GM21390 (cell line): Measurements from ENCODE around the gene CPT1B.

ENCODE experiments used
- ATAC-seq: cut with Tn5 transposase; IDR thresholded peaks from one replicate; pipeline ENCODE4 v1.9.1; 2021; ENCODE audit not compliant: unreplicated experiment

The CPT1B gene

DNA sequence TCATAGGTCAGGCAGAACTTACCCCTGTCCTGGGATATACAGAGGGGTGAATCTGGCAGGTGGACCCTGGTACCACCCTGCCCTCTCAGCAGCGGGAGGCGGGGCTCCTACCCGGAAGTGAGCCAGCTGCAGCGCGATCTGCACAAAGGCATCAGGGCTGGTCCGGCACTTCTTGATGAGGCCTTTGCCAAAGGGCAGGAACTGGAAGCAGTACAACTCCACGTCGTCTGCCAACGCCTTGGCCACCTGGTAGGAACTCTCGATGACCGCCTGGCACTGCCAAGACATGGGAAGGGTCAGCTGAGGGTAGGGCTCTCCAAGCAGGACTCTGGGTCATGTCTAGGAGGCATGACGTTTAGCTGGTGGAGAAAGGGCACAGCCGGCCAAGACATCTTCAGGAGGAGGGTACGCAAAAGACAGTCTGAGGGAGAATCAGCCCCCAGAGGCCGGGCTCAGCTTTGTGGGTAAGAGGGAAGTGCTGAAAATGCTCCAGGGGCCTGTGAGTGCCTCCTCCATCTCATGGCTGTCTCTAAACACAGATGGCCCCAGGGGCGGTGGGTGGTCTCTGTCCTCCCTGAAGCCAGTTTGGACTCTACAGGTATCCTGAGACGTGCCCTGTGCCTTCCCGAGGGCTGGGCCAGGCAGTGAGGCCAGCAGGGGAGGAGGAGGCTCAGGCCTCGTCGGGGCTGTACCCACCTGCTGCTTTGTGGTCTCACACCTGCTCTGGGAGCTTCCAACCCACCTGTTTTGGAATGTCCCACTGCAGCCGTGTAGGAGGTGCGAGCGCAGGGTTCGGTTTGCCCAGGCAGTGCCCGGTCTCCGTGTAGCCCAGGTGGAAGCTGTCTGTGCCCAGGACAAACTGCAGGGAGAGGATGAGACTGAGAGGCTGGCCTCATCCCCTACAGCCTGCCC, 6.7 kb downstream of the CPT1B start:
- ATAC-seq, result no peak

DNA sequence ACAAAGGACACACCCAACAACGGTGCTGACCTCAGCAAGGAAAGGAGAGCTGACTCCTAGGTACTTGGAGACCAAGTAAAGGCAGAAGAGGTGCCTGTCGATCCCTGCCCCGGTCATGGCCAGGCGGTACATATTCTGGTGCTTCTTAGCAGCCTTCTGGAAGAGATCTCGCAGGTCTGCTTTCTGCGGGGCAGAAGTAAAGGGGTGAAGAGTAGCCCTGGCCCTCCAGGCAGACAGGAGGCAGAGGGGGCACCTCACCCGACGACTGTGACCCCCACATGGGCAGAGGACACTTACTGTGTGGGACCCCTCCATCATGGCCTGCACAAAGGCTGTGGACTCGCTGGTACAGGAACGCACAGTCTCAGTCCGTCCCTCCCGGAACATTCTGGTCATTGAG, 7.4 kb downstream of the CPT1B start:
- no peak for ATAC-seq

DNA sequence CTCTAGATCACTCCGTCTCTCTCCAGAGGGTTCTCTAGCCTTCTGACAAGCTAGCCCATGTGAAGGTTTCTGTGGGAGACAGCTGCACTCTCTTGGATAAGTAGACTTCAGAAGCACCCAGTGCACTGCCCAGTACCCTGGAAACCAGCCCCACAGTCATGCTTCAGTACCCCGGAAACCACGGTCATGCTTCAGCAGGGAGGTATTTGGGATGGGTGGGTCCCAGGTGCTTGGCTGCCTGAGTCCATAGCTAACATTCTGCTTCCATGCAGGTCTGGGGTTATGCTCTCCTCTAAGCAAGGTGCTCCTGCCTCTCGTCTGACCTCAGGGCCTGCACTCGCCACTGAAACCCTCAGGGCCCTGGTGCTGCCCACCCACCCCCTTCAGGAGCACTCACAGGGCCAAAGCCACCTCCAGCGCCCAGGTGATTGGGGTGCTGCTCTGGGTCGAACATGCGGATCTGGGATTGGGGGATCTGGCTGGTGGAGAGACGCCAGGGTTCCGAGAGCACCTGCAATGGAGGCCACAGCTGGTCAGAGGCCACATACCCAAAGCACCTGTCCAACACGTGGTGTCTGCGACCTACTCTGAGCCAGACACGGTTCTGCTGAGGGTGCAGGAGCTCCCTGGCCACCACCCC, 8.2 kb downstream of the CPT1B start:
- ATAC-seq, result no peak

DNA sequence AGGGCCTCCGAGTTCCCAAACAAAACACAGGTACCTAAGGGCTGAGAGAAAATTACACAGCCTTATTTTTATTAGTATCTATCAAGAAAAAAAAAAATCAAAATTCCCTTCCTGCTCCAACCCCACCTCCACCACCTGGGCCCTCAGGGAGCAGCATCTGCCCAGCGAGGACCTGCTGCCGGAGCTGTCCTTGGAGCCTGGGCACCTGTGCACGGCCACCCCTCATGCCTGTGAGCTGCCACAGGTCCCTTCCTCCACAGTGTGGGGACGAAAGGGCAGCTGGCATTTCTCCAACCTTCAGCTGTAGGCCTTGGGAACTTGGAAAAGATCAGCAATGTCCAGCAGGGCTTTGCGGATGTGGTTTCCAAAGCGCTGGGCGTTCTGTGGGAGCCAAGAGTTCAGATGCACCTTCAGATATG, 9.2 kb downstream of the CPT1B start:
- ATAC-seq, result no peak

DNA sequence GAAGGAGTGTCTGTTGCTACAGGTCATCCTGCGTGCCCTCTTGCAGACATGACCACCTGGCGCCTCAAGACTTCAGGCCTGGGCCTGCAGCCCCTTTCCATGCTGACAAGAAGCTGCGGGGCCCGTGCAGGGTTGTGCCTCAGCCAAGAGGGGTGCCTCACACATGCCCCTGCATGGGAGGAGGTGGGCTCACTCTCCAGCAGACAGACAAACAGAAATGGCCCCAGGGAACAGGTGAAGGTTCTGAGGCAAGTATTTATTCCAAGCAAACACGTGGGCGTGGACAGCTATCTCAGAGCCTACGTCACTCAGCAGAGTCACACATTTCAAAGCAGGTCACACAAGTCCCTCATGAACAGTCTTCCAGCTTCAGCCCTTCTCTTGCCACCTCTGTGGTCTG, 9.6 kb downstream of the CPT1B start:
- ATAC-seq, result no peak

DNA sequence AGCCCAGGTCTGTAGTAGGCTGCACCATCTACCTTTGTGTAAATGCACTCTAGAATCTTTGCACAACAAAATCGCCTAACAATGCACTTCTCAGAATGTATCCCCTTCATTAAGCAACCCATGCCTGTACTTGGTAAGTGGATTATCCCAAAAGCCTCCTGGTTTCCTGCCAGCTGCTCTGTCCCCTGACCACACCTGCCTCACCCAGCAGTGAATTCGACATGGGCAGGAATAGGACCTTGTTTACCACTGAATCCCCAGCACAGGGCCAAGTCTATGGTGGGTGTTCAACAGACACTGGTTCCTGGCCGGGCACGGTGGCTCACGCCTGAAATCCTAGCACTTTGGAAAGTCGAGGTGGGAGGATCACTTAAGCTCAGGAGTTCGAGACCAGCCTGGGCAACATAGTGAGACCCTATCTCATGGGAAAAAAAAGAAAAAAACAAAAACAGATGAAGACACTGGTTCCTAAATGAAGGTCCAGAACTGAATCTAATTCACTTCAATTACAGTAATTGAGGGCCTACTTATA, 10.4 kb downstream of the CPT1B start:
- no peak for ATAC-seq

DNA sequence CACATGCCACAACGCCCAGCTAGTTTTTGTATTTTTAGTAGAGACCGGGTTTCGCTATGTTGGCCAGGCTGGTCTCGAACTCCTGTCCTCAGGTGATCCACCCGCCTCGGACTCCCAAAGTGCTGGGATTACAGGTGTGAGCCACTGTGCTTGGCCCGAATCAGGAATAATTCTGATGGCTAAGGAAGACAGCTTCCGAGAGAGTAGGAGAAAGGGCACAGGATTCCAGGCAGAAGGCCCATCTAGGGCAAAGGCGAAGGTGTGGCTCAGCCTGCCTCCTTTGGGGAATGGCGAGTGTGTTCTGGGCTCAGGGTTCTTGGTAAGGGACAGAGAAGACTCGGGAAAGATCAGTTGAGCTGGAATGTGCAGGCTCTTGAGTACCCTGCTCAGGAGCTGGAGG, 13.9 kb downstream of the CPT1B start:
- no peak for ATAC-seq

DNA sequence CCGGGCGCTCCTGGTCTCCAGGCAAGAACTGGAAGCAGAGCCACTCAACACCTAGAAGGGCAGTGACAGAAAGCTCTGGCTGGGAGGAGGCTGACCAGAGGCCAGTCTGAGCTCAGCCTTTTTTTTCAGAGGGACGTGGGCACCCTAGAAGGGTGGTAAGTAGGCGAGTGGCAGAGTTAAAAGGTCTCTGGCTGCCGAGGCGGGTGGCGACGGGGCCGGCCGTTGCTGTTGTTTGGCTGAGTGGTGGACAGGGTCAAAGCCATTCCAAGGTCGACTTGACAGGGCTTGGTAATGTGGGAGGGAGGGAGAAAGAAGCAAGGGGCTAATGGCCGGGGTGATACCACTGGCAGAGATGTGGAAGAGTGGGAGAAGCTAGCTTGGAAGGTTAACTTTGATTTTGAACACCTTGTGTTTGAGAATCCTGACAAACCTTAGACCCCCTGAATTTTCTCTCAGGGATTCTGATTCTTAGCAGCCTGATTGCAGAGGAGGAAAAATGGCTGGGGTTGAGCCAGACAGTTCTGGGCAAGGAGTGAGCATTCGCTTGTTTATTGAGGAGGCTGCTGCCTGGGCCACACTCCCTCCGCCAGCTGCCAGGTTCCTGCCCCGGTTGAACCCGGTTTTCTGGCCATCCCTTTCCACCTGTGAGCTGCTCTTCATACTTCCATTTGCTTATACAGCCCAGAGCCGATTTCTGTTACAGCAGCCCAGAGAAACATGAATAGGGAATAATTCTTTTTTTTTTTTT, 14.6 kb downstream of the CPT1B start:
- ATAC-seq, result no peak

DNA sequence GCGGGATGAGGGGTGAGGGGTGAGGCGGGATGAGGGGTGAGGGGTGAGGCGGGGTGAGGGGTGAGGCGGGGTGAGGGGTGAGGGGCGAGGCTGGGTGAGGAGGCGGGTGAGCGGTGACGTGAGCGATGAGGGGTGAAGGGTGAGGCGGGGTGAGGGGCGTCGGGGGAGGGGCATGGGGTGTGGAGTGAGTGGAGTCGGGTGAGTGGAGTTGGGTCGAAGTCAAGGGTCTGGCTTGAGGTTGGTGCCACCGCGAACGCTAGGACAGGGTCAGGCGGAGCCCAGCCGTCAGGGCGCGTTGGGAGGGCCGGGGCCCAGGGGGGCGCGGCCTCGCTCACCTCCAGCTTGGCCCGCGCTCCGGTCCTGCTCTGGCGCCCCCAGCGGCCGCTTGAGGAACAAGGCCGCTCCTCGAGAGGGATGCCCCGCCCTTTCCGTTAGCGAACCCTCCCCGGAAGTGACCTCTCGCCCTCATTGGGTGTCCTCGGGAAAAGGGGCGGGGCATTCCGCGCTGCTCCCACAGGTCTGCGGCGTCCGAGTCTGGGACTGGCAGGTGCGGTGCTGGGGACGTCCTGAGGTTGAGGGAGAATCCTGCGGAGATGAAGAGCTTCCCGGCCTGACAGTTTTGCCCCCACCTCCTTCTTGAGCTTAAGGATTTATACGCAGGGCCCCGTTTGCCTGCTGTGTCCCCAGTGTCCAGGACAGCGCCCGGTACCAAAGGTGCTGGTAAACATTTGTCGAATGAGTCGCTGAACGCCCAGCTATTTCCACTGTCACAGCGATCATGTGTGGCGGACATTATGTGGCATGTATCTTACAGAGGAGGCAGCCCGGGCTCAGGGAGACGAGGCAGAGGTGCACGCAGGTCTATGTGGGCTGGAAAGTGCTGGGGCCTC, 15.5 kb downstream of the CPT1B start, which contains the start of gene SYCE3:
TSS of gene SYCE3 (minus strand) at position 397 of the 890 bp plus-strand sequence. CDS start 6,514 bp downstream, outside the sequence.
- peak; percentile 74 for ATAC-seq

DNA sequence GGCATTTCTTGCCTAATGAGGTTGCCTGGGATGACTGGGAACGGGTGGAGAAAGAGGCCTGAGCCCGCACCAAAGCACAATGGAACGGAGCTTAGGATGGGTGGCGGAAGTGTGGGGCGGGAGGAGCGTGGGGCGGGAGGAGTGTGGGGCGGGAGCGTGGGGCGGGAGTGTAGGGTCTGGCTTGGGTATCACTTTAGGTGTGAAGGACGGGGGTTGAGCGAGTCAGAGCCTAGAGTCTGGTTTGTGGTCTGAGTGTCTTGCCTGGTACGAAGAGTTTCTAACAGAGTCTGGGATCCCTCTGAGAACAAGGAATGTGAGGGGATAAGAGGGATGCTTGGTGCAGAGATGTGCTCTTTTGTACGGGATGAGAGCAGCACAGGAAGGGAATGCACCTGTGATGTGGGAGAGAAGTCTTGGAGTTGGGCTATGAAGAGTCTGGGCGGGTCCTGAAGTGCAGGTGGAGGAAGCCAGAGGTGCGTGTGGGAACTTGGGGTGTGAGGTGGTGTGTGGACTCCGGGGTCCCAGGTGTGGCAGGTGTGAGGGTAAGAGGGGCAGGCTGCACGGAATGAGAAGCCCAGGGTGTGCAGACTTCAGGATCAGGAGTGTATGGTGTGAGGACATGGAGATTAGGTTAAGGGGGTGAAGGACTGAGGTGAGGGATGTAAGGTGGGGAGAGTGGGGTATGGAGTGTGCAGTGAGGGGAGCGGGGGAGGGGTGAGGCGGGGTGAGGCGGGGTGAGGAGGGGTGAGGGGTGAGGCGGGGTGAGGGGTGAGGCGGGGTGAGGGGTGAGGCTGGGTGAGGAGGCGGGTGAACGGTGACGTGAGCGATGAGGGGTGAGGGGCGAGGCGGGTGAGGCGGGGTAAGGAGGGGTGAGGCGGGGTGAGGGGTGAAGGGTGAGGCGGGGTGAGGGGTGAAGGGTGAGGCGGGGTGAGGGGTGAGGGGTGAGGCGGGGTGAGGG, 16.5 kb downstream of the CPT1B start:
- no peak for ATAC-seq

DNA sequence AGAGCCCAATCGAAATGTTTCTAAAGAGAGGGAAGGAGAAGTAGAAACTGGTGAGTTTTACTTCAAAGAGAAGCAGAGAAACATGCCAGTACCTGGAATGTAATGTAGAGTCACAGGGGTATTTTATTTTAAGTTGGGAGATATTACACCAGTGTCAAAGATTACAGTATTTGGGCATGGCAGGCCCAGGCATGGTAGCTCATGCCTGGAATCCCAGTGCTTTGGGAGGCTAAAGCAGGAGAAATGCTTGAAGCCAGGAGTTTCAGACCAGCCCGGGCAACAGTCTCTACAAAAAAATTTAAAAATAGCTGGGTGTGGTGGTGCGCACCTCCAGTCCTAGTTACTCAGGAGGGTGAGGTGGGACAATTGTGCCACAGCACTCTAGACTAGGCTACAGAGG, 18.2 kb downstream of the CPT1B start:
- ATAC-seq, result no peak

DNA sequence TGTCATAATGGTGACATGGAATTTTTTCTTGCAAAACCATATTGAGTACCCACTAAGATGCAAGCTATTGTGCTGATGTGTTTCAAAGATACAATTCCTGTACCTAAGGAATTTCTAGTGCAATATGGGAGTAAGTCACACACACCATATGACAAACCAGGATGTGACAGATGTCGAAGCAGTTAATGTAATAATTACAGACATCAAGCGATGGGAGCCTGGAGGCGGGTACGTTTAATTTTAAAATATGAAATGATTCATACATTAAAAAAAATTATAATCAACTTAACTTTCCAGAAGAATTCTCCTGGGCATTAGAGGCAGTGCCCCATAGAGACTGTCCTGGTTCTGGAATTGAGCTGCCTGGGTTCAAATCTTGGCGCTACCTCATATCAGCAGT, 21.5 kb downstream of the CPT1B start:
- no peak for ATAC-seq

DNA sequence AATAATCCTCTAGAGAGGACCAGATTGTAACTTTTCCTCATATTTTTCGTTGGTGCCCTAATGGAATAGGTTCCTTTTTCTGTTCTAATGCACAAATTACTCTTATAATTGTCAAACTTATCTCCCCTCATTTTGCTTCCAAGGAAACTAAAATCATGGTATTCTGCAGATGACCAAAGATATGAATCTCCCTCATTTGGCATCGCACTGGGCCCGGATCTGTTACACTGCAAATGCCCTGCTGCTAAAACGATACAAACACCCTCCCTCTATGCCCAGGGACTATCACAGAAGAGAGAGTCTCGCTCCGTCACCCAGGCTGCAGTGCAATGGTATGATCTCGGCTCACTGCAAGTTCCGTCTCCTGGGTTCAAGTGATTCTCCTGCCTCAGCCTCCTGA, 24.9 kb downstream of the CPT1B start:
- ATAC-seq, result no peak

DNA sequence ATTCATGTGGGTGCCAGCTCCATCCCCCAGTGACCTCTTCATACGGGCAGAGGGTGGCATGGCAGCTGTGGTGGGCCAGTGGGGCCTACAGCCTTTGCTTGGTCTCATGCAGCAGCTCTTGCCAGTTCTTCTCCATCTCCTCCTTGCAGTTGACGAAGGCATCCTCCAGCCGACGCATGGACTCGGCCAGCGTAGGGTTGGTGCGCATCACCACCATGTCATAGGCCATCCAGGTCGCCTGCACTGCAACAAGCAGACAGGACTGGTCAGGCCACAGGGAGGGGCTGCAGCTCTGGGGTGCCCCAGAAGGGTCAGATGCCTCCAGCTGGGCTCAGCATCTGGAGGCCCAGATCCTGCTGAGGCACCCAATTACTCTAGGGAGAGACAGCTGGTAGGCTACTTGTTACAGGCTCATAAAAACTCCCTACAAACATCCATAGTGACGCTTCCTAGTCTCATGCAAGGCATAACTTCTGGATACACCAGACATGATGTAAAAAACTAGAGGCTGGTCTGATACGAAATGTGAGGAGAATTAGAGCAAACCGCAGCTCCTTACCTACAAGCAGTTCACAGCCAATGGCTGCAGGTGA, 27.0 kb downstream of the CPT1B start:
- ATAC-seq, result no peak

DNA sequence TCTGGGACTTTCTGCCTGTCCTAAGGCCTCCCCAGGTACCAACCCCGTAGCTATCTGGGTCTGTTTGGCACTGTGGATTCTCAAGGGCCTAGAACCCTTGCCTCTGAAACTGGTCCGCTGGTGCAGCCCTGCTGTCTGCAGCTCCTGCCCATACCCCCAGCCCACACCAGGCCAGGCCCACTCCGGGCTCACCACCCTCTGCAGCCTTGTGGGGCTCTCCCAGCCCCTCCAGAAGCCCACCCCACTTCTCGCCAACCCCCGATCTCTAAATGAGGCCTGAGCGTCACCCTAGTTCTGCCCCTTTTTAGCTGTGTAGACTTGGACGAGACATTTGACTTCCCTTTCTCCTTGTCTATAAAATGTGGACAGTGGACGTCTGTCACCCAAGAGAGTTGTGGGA, 27.8 kb downstream of the CPT1B start:
- no peak for ATAC-seq

DNA sequence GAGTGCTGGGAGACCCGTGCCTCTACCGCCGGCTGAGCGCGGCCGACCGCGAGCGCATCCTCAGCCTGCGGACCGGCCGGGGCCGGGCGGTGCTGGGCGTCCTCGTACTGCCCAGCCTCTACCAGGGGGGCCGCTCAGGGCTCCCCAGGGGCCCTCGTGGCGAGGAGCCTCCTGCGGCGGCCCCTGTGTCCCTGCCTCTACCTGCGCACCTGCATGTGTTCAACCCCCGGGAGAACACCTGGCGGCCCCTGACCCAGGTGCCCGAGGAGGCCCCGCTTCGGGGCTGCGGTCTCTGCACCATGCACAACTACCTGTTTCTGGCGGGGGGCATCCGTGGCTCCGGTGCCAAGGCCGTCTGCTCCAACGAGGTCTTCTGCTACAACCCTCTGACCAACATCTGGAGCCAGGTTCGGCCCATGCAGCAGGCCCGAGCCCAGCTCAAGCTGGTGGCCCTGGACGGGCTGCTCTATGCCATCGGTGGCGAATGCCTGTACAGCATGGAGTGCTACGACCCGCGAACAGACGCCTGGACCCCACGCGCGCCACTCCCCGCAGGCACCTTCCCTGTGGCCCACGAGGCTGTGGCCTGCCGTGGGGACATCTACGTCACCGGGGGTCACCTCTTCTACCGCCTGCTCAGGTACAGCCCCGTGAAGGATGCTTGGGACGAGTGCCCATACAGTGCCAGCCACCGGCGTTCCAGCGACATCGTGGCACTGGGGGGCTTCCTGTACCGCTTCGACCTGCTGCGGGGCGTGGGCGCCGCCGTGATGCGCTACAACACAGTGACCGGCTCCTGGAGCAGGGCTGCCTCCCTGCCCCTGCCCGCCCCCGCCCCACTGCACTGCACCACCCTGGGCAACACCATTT, 29.1 kb downstream of the CPT1B start:
- ATAC-seq, result no peak

DNA sequence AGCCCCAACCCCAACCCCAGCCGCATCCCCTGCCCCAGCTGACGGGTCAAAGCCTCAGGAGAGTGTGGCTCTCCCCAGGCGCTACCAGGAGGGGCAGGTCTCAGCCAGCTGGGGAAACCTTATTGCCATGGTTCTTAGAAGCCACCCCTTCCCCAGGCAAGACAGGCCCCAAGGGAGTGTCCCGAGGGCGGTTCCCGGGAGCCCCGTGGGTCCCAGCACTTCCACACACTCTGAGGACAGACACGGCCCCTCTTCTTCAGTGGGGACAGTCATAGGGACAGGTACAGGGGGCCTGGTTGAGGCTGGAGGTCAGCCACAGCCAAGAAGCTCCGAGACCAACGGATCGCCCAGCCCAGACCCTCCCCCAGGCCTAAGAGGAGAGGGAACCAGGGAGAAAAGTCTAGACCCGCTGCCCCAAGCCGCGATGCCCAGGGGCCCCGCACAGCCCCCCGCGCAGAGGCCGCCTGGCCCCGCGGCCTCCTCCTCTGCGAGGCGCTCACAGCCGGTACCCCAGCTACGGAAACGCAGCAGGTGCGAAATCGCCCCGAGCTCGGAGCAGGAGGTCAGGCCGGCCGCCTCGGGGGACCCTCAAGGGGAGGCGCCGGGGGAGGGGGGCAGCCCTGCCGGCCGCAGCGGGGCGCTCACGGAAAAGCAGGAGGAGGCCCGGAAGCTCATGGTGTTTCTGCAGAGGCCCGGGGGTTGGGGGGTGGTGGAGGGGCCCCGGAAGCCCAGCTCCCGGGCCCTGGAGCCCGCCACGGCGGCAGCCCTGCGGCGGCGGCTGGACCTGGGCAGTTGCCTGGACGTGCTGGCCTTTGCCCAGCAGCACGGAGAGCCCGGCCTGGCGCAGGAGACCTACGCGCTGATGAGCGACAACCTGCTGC, 29.9 kb downstream of the CPT1B start:
- no peak for ATAC-seq
